Panc1 (cell line): ENCODE data around the gene ENTPD8. TPM values are rescaled to one million over a fixed set of nuclear protein-coding genes. Genes with fewer than 3 reads are reported as not detected.
"Not testable (repeated sequence)": the region's sequence is repeated elsewhere in the genome, so short reads cannot be mapped to it uniquely, and the experiment has no call there.

Experiments
- ATAC-seq: fragments of 200-7000 bp; cut with Tn5 transposase; 2 replicates; pipeline ENCODE4 v1.9.1; 2020; ENCODE audit warnings: mild to moderate bottlenecking, moderate library complexity
- BruUV-seq: library from RNA; stranded (reverse); fragments of 400-500 nt; replicated peaks from 2 replicates; lab custom pipeline; 2021; lab: Mats Ljungman, UMichigan
- CTCF ChIA-PET: fragments of 300-600 bp; sonication (Branson Sonifier 250); formaldehyde crosslinking; loops from one replicate; lab custom pipeline; 2022; ENCODE audit warnings: antibody characterized with exemption; lab: Charles Lee
- POLR2A ChIA-PET: fragments of 300-600 bp; sonication (Branson Sonifier 250); formaldehyde crosslinking; loops from one replicate; lab custom pipeline; 2022; ENCODE audit warnings: antibody characterized with exemption; lab: Charles Lee
- DNase-seq: peaks from one replicate; pipeline ENCODE4 v3.0.0-alpha.2; 2010; ENCODE audit warnings: low read depth, low spot score
- H3K27ac ChIP-seq: 2 replicates; pipeline ENCODE4 v1.5.1; 2011; ENCODE audit warnings: mild to moderate bottlenecking, low read length, inconsistent platforms
- H3K27me3 ChIP-seq: fragments of 200-500 bp; sonication (Bioruptor generic); 2 replicates; pipeline ENCODE4 v1.6.0; 2014; ENCODE audit warnings: low read length, inconsistent platforms; ENCODE audit not compliant: control insufficient read depth, insufficient read depth
- H3K36me3 ChIP-seq: fragments of 200-500 bp; sonication (Bioruptor generic); 2 replicates; pipeline ENCODE4 v1.5.1; 2014; ENCODE audit warnings: inconsistent platforms, mild to moderate bottlenecking, low read length, moderate library complexity; ENCODE audit not compliant: control insufficient read depth, insufficient read depth
- H3K4me1 ChIP-seq: 2 replicates; pipeline ENCODE4 v1.5.1; 2011; ENCODE audit warnings: inconsistent platforms, mild to moderate bottlenecking, low read length, moderate library complexity; ENCODE audit not compliant: control insufficient read depth, insufficient read depth
- H3K4me3 ChIP-seq, 2 experiments: 2 replicates each; pipeline ENCODE4 v1.5.1; 2011 to 2012; ENCODE audit warnings: low read depth in 2 of 2, low read length in 2 of 2, mild to moderate bottlenecking in 2 of 2, inconsistent platforms in 1 of 2, moderate library complexity in 1 of 2
- H3K9me3 ChIP-seq: fragments of 200-500 bp; sonication (Bioruptor generic); 2 replicates; pipeline ENCODE4 v1.5.1; 2014; ENCODE audit warnings: low read depth, mild to moderate bottlenecking, inconsistent platforms, low read length, moderate library complexity; ENCODE audit not compliant: control insufficient read depth, insufficient read depth
- CTCF ChIP-seq: fragments of 450-650 bp; IDR thresholded peaks from 2 replicates; pipeline ENCODE4 v1.5.1; 2017; ENCODE audit warnings: mild to moderate bottlenecking
- POLR2AphosphoS5 ChIP-seq: IDR thresholded peaks from 2 replicates; pipeline ENCODE4 v1.6.1; 2012; ENCODE audit warnings: mild to moderate bottlenecking, low read depth, low read length, moderate library complexity
- REST ChIP-seq, 2 experiments: IDR thresholded peaks; 2 replicates each; pipeline ENCODE4 v1.6.1; 2011 to 2012; ENCODE audit warnings: low read depth in 2 of 2, control low read depth in 1 of 2, low read length in 1 of 2, mild to moderate bottlenecking in 1 of 2, moderate library complexity in 1 of 2; ENCODE audit not compliant: insufficient read depth in 1 of 2
- SIN3A ChIP-seq: IDR thresholded peaks from 2 replicates; pipeline ENCODE4 v1.6.1; 2012; ENCODE audit warnings: low read depth, mild to moderate bottlenecking, low read length, moderate library complexity, borderline replicate concordance; ENCODE audit not compliant: insufficient read depth
- TCF7L2 ChIP-seq: IDR thresholded peaks from 2 replicates; pipeline ENCODE4 v1.6.1; 2011; ENCODE audit warnings: mild to moderate bottlenecking, low read depth, low read length, inconsistent platforms
- in situ Hi-C: cut with HindIII; loops from 2 replicates; pipeline ENCODE4 v1.10.0; 2016; ENCODE audit warnings: low sequenced_read_pairs, low pct_unique_long_range_greater_than_20kb
- intact Hi-C: fragments of 100-400 bp; cut with micrococcal nuclease; formaldehyde crosslinking; loops from one replicate; pipeline ENCODE4 v1.10.0; 2022; ENCODE audit not compliant: unreplicated experiment
- total RNA-seq: library from RNA; stranded (reverse); gene quantifications from one replicate; pipeline ENCODE4 v1.2.1, GENCODE V29; 2021; ENCODE audit not compliant: unreplicated experiment

The ENTPD8 gene
- total RNA-seq, 1 experiment from 2014 or later, result 3.9 TPM

- BruUV-seq, H3K27ac ChIP-seq, H3K36me3 ChIP-seq, CTCF ChIA-PET, in situ Hi-C loops, H3K9me3 ChIP-seq, H3K4me3 ChIP-seq, POLR2A ChIA-PET, H3K27me3 ChIP-seq, DNase-seq, ATAC-seq, intact Hi-C loops: not testable (repeated sequence)
- peak; percentile 68; the same call in 1 of the 2 replicates for TF ChIP-seq TCF7L2
- H3K4me1 ChIP-seq, result peaks cover 17% of the 10 kb centered on the region
These were observed 9.5 kb upstream of the ENTPD8 start for GRCh38 chr9:137450539-137451222.

GRCh38 chr9:137449931-137450538 is 8.9 kb upstream of the ENTPD8 start:
- Histone ChIP-seq H3K4me1 (peaks cover 17% of the 10 kb centered on the region), H3K27ac (no peak overlapping the region), H3K4me3 (no peak overlapping the region), H3K27me3 (no peaks in the 10 kb centered on the region), H3K36me3 (no peaks in the 10 kb centered on the region), H3K9me3 (no peaks in the 10 kb centered on the region)
- ChIA-PET CTCF (no interaction called here), POLR2A (no interaction called here)
- in situ Hi-C loops, result no loop called here
- DNase-seq, result no peak
- BruUV-seq, result no TSS peak
- no peak for ATAC-seq
- intact Hi-C loops, result no loop called here
- TF ChIP-seq SIN3A (no peak), TCF7L2 (peak; percentile 83)

- TF ChIP-seq CTCF, result no peak
- no peak for TF ChIP-seq POLR2AphosphoS5
- intact Hi-C loops (no loop called here), in situ Hi-C loops (no loop called here)
- Histone ChIP-seq H3K9me3 (no peaks in the 10 kb centered on the region), H3K36me3 (no peaks in the 10 kb centered on the region), H3K27me3 (no peaks in the 10 kb centered on the region), H3K27ac (no peak overlapping the region), H3K4me1 (peaks cover 9% of the 10 kb centered on the region), H3K4me3 (no peak overlapping the region)
- BruUV-seq, result no TSS peak
- ATAC-seq (no peak), DNase-seq (no peak)
- ChIA-PET POLR2A (no interaction called here), CTCF (no interaction called here)
These were observed 8.1 kb upstream of the ENTPD8 start for GRCh38 chr9:137449081-137449844.

GRCh38 chr9:137448602-137448962 is 7.4 kb upstream of the ENTPD8 start:
- CTCF ChIA-PET, result no interaction called here
- no TSS peak for BruUV-seq
- in situ Hi-C loops, result no loop called here
- Histone ChIP-seq H3K27ac (no peak overlapping the region), H3K36me3 (no peaks in the 10 kb centered on the region), H3K4me1 (peaks cover 9% of the 10 kb centered on the region), H3K27me3 (no peaks in the 10 kb centered on the region), H3K9me3 (no peaks in the 10 kb centered on the region), H3K4me3 (no peak overlapping the region)
- no peak for DNase-seq
- no peak for ATAC-seq
- POLR2A ChIA-PET, result no interaction called here
- no peak for TF ChIP-seq SIN3A
- no peak for TF ChIP-seq TCF7L2
- no peak for TF ChIP-seq CTCF
- TF ChIP-seq REST (IDR thresholded peaks at IDR 0.05; ENCODE audit: insufficient read depth in 1 of 2, low read depth in 2 of 2, low read length in 1 of 2), result no peak
- TF ChIP-seq POLR2AphosphoS5, result no peak
- intact Hi-C loops, result no loop called here
